ENCODE results near the gene SOHLH1. TPM values are rescaled to one million over a fixed set of nuclear protein-coding genes. Genes with fewer than 3 reads are reported as not detected.
A peak's percentile ranks its signal among the peaks of the same experiment; 100 is the strongest.

Gene SOHLH1
- polyA plus RNA-seq, 2 of the 4 experiments (the other 2 are of a cell fraction), result not detected

DNA sequence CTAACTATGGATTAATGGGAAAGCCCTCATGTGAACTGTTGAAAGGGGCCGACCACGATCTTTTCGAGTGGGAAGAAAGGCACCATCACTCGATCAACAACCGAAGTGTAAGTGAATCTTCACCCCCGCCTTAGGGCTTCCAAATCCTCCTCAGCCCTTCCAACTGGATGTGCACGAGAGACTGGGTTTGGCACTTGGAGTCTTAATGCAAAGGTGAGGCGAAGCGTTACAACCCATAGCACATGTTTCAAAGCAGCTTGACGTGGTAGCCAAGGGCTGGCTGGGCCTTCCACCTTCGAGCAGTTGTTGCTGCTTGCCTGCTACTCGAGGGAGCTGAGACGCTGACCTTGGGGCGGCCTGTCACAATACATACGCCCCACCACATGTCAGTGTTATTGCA is 41.9 kb downstream of the SOHLH1 start:
- no peaks in the 10 kb centered on the region for H3K4me1 ChIP-seq
- no peak overlapping the region for H3K4me3 ChIP-seq
- DNase-seq (ENCODE audit: low read depth in 1 of 2, low spot score in 1 of 2) (no peak), FAIRE-seq (no peak), ATAC-seq (no peak)
- ChIA-PET CTCF (no interaction called here), POLR2A (no interaction called here)
- H3K4me2 ChIP-seq, result no peak overlapping the region
- TF ChIP-seq PHF8 (IDR thresholded peaks at IDR 0.05; ENCODE audit: borderline replicate concordance, low read depth) (no peak), ZFP36 (IDR thresholded peaks at IDR 0.05; ENCODE audit: borderline replicate concordance, partially characterized antibody) (no peak), KDM5A (IDR thresholded peaks at IDR 0.05) (no peak)
- TF ChIP-seq, protein P1, sequence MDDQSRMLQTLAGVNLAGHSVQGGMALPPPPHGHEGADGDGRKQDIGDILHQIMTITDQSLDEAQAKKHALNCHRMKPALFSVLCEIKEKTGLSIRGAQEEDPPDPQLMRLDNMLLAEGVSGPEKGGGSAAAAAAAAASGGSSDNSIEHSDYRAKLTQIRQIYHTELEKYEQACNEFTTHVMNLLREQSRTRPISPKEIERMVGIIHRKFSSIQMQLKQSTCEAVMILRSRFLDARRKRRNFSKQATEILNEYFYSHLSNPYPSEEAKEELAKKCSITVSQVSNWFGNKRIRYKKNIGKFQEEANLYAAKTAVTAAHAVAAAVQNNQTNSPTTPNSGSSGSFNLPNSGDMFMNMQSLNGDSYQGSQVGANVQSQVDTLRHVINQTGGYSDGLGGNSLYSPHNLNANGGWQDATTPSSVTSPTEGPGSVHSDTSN (IDR thresholded peaks at IDR 0.05), result no peak
- TF ChIP-seq, protein P2, sequence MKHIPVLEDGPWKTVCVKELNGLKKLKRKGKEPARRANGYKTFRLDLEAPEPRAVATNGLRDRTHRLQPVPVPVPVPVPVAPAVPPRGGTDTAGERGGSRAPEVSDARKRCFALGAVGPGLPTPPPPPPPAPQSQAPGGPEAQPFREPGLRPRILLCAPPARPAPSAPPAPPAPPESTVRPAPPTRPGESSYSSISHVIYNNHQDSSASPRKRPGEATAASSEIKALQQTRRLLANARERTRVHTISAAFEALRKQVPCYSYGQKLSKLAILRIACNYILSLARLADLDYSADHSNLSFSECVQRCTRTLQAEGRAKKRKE (CRISPR knock-in tag; IDR thresholded peaks at IDR 0.05; ENCODE audit: low read depth), result no peak
- 38% methylated on average over 15 of the region's 15 CpGs for WGBS (ENCODE audit: missing lambda C conversion rate)
- H3K9me3 ChIP-seq, result peaks cover 17% of the 10 kb centered on the region
- no peak overlapping the region for H3K27ac ChIP-seq

DNA sequence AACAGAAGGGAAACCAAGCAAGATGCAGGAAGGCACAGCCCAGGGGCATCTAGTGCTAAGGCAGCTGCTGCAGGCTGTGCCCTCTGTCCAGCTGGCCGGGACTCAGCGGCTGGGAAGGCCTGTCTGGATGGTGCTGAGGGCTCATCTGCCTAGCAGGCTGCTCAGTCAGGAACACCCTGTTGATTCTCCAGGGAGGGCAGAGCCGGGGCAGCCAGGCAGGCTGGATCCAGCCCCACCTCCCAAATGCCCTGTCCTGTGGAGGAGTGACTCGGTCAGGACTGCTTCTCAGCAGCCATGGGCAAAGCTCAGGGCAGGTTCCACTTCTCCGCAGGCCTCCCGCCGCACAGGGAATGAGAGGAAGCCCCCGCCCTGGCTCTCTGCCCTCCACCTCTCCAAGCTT is 44.0 kb downstream of the SOHLH1 start:
- 45% methylated on average over 7 of the region's 8 CpGs for whole genome bisulfite sequencing (ENCODE audit: missing lambda C conversion rate)
- TF ChIP-seq CHD2 (IDR thresholded peaks at IDR 0.05; ENCODE audit: low read length, partially characterized antibody), result no peak
- TF ChIP-seq, protein P3, sequence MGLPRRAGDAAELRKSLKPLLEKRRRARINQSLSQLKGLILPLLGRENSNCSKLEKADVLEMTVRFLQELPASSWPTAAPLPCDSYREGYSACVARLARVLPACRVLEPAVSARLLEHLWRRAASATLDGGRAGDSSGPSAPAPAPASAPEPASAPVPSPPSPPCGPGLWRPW (IDR thresholded peaks at IDR 0.05), result no peak
- no peak for TF ChIP-seq NFE2L2 (conservative IDR thresholded peaks at IDR 0.05; ENCODE audit: low read length)
- TF ChIP-seq RARB (CRISPR knock-in tag; IDR thresholded peaks at IDR 0.05), result no peak
- TF ChIP-seq ZC3H11A (IDR thresholded peaks at IDR 0.05), result no peak
- no peak for TF ChIP-seq CBX2 (IDR thresholded peaks at IDR 0.05; ENCODE audit: borderline replicate concordance, low read depth)
- TF ChIP-seq, protein P4, sequence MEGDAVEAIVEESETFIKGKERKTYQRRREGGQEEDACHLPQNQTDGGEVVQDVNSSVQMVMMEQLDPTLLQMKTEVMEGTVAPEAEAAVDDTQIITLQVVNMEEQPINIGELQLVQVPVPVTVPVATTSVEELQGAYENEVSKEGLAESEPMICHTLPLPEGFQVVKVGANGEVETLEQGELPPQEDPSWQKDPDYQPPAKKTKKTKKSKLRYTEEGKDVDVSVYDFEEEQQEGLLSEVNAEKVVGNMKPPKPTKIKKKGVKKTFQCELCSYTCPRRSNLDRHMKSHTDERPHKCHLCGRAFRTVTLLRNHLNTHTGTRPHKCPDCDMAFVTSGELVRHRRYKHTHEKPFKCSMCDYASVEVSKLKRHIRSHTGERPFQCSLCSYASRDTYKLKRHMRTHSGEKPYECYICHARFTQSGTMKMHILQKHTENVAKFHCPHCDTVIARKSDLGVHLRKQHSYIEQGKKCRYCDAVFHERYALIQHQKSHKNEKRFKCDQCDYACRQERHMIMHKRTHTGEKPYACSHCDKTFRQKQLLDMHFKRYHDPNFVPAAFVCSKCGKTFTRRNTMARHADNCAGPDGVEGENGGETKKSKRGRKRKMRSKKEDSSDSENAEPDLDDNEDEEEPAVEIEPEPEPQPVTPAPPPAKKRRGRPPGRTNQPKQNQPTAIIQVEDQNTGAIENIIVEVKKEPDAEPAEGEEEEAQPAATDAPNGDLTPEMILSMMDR (IDR thresholded peaks at IDR 0.05), result no peak
- TF ChIP-seq GATA3 (IDR thresholded peaks at IDR 0.05; ENCODE audit: borderline replicate concordance), result no peak
- no peak for TF ChIP-seq PHF8 (IDR thresholded peaks at IDR 0.05; ENCODE audit: borderline replicate concordance, low read depth)
- TF ChIP-seq, protein P5, sequence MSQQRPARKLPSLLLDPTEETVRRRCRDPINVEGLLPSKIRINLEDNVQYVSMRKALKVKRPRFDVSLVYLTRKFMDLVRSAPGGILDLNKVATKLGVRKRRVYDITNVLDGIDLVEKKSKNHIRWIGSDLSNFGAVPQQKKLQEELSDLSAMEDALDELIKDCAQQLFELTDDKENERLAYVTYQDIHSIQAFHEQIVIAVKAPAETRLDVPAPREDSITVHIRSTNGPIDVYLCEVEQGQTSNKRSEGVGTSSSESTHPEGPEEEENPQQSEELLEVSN (IDR thresholded peaks at IDR 0.05; ENCODE audit: borderline replicate concordance, low read depth), result no peak
- TF ChIP-seq FOXS1 (CRISPR knock-in tag; IDR thresholded peaks at IDR 0.05), result no peak
- no peak for TF ChIP-seq NPAS2 (CRISPR knock-in tag; IDR thresholded peaks at IDR 0.05; ENCODE audit: borderline replicate concordance)
- TF ChIP-seq, protein P6, sequence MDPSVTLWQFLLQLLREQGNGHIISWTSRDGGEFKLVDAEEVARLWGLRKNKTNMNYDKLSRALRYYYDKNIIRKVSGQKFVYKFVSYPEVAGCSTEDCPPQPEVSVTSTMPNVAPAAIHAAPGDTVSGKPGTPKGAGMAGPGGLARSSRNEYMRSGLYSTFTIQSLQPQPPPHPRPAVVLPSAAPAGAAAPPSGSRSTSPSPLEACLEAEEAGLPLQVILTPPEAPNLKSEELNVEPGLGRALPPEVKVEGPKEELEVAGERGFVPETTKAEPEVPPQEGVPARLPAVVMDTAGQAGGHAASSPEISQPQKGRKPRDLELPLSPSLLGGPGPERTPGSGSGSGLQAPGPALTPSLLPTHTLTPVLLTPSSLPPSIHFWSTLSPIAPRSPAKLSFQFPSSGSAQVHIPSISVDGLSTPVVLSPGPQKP (IDR thresholded peaks at IDR 0.05; ENCODE audit: low read depth, low read length), result no peak
- no peak for TF ChIP-seq BHLHE40 (IDR thresholded peaks at IDR 0.05; ENCODE audit: low read depth, low read length)
- TF ChIP-seq NR3C1 (IDR thresholded peaks at IDR 0.05), result no peak
- TF ChIP-seq EP300 (IDR thresholded peaks at IDR 0.05), result no peak
- H3K4me1 ChIP-seq, result no peaks in the 10 kb centered on the region
- H3K27ac ChIP-seq, result no peak overlapping the region
- H3K4me3 ChIP-seq, result no peak overlapping the region
- FAIRE-seq (no peak), DNase-seq (ENCODE audit: low read depth in 1 of 2, low spot score in 1 of 2) (no peak), ATAC-seq (peak; percentile 30 to 52; a peak in 4 of 6 replicates)
- ChIA-PET CTCF (interaction anchor here (1.1 kb wide), 2 partner anchors 22 to 52 kb away, joined by 4 read pairs; no protein-coding TSS in a partner anchor), POLR2A (no interaction called here)
- peaks cover 25% of the 10 kb centered on the region for H3K9me3 ChIP-seq
- H3K4me2 ChIP-seq, result no peak overlapping the region

All from A549 (cell line).